ENCODE measurements around the gene ABCA7.

Gene ABCA7

DNA sequence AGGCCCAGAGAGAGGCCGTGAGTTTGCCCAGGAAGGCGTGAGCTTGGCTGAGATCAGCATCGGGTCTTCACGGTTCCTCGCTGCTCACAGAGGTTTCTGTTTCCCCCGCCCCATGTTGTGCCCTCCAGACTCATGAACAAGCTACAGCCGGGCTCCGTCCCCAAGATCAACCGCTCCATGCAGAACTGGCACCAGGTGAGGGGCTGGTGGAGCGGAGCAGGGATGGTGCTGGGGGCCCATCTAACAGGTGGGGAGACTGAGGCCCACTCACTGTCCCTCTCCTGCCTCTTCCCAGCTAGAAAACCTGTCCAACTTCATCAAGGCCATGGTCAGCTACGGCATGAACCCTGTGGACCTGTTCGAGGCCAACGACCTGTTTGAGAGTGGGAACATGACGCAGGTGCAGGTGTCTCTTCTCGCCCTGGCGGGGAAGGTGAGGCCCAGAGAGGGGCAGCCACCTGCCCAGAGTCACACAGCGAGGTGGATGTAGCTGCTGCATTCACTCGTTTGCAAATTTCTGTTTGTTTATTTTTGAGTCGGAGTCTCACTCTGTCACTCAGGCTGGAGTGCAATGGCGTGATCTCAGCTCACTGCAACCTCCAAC is 7.5 kb upstream of the ABCA7 start:
- no peaks in the 10 kb centered on the region for H3K27me3 Mint-ChIP-seq
- peaks cover 54% of the 10 kb centered on the region for H3K4me1 Mint-ChIP-seq (ENCODE audit: low read depth)
- no peak overlapping the region for H3K4me3 Mint-ChIP-seq
- peaks cover 76% of the 10 kb centered on the region for H3K36me3 Mint-ChIP-seq (ENCODE audit: low read depth)
- no peaks in the 10 kb centered on the region for H3K9me3 Mint-ChIP-seq
- no peak overlapping the region for H3K27ac Mint-ChIP-seq
- intact Hi-C loops (cut with micrococcal nuclease) = no loop called here

DNA sequence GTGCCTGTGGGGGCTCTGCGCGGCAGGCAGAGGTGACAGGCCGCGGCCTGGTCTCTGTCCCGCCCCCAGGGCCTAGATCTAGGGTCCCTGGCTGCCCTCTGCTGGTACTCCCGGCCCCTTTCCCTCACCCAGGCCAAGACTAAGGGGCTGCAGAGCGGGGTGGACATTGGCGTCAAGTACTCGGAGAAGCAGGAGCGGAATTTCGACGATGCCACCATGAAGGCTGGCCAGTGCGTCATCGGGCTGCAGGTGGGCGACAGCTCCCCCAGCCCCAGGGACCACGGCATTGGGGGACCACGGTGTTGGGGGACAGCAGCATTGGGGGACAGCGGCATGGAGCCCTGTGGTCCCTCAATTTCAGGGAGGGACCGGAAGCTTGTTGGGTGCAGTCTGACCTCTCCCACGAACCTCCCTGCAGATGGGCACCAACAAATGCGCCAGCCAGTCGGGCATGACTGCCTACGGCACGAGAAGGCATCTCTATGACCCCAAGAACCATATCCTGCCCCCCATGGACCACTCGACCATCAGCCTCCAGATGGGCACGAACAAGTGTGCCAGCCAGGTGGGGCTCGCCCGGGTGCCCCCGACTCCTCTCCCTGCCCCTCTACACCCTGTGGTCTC is 3.8 kb upstream of the ABCA7 start:
- peaks cover 68% of the 10 kb centered on the region for H3K4me1 Mint-ChIP-seq (ENCODE audit: low read depth)
- no peaks in the 10 kb centered on the region for H3K9me3 Mint-ChIP-seq
- intact Hi-C loops (cut with micrococcal nuclease) = no loop called here
- no peaks in the 10 kb centered on the region for H3K27me3 Mint-ChIP-seq
- H3K27ac Mint-ChIP-seq = peak overlapping the region; percentile 88
- H3K36me3 Mint-ChIP-seq (ENCODE audit: low read depth) = peaks cover 79% of the 10 kb centered on the region
- no peak overlapping the region for H3K4me3 Mint-ChIP-seq

DNA sequence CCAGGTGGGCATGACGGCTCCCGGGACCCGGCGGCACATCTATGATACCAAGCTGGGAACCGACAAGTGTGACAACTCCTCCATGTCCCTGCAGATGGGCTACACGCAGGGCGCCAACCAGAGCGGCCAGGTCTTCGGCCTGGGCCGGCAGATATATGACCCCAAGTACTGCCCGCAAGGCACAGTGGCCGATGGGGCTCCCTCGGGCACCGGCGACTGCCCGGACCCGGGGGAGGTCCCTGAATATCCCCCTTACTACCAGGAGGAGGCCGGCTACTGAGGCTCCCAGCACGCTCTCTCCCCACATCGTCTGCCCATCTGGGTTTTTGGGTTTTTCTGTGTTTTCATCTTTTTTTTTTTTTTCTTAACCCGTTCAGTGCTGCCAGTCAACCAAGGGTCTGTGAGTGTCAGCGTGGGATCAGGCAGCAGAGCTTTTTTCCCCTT is 2.3 kb upstream of the ABCA7 start:
- H3K9me3 Mint-ChIP-seq = no peaks in the 10 kb centered on the region
- intact Hi-C loops (cut with micrococcal nuclease) = loop anchor here (2.0 kb wide), 1 partner anchor 31 kb away; no protein-coding TSS in a partner anchor
- peak overlapping the region; percentile 99 for H3K4me3 Mint-ChIP-seq
- peaks cover 69% of the 10 kb centered on the region for H3K4me1 Mint-ChIP-seq (ENCODE audit: low read depth)
- no peaks in the 10 kb centered on the region for H3K27me3 Mint-ChIP-seq
- peaks cover 76% of the 10 kb centered on the region for H3K36me3 Mint-ChIP-seq (ENCODE audit: low read depth)
- peak overlapping the region; percentile 88 for H3K27ac Mint-ChIP-seq

DNA sequence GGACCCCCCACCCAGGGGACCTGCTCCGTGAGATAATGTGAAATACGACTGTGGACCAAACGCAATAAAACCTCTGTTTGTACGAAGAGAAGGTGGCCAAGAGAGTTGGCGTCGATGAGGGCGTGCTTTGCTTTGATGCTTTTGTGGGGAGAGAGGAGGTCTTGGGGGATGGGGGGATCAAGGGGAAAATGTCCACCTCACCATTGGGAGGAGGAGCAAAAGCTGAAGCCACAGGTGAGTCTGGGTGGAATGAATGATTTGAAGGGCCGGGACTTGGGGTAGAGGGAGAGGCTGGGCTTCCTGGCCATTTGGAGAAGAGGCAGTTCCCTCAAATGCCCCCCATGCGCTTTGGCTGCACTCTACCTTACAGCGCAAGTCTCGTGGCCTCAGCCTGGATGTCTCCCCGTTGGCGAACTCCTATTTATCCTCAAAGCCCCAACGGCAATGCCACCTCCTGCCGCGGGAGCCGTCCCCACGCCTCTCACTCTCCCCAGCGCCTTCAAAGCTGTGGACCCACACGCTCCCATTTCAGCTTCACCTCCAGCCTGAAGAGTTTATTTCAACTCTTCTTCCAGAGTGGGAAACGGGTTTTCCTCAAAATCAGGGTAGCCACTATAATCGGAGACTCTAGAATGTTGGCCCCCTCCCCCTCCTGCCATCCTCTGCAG is 795 bp upstream of the ABCA7 start:
- peak overlapping the region; percentile 99 for H3K4me3 Mint-ChIP-seq
- H3K27me3 Mint-ChIP-seq = no peaks in the 10 kb centered on the region
- peak overlapping the region; percentile 88 for H3K27ac Mint-ChIP-seq
- peaks cover 80% of the 10 kb centered on the region for H3K36me3 Mint-ChIP-seq (ENCODE audit: low read depth)
- intact Hi-C loops (cut with micrococcal nuclease) = loop anchor here (2.0 kb wide), 1 partner anchor 30 kb away; no protein-coding TSS in a partner anchor
- no peaks in the 10 kb centered on the region for H3K9me3 Mint-ChIP-seq
- H3K4me1 Mint-ChIP-seq (ENCODE audit: low read depth) = peaks cover 66% of the 10 kb centered on the region

DNA sequence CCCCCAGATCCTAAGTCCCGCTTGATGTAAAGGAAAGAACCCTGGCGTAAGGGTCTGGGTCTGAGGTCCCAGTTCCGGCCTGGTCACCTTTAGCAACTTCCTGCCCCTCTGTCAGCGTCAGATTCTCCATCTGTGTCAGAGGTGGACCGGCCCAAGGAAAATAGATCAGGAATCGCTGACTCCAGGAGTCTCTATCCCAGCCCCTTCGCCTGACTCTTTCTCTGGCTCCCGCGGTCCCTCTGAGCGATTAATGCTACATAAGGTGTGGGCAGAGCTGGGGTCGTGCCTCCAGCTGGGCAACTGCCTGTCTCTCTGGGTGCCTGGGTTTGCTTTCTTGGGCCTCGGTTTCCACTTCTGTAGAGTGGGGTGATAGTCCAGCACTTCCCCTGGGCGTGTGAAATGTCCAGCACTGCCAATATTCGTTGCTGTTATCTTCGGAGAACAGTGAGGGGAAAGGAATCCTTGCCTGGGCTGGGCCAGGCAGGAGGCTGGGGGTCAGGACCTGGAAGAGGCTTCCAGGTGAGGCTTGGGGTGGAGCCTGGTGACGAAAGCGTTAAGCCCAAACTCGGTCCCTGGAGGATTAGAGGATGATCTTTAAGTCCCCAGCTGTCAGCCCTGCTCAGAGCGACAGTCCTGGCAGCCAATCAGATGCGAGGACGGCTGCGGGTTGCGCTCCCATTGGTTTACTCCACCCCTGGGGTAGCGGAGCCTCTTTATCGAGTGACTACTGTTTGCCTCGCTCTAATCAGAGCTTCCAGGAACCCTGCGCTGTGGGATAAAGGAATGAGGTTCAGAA is 767 bp downstream of the ABCA7 start:
- H3K4me1 Mint-ChIP-seq (ENCODE audit: low read depth) = peaks cover 57% of the 10 kb centered on the region
- H3K36me3 Mint-ChIP-seq (ENCODE audit: low read depth) = peaks cover 86% of the 10 kb centered on the region
- peak overlapping the region; percentile 88 for H3K27ac Mint-ChIP-seq
- peak overlapping the region; percentile 99 for H3K4me3 Mint-ChIP-seq
- intact Hi-C loops (cut with micrococcal nuclease) = no loop called here
- no peaks in the 10 kb centered on the region for H3K9me3 Mint-ChIP-seq
- H3K27me3 Mint-ChIP-seq = no peaks in the 10 kb centered on the region

DNA sequence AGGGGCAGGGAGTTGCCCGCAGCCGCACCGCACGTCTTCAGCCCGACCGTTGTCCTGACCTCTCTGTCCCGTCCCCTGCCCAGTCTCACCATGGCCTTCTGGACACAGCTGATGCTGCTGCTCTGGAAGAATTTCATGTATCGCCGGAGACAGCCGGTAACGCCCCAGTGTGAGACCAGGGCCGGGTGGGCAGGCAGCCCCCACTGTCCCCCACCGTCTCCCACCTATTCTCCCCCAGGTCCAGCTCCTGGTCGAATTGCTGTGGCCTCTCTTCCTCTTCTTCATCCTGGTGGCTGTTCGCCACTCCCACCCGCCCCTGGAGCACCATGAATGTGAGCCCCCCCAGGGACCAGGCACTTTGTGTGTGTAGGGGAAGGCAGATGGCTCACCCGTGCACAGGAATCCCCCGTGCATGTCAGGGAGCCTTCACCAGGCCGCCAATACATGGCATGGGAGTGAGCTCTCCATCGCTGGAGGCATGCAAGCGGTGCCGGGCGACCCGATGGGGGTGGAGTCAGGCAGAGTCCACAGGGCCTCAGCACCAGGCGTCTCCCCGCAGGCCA is 1.4 kb downstream of the ABCA7 start:
- Mint-ChIP-seq H3K4me1 (ENCODE audit: low read depth) (peaks cover 51% of the 10 kb centered on the region), H3K36me3 (ENCODE audit: low read depth) (peaks cover 86% of the 10 kb centered on the region), H3K27me3 (no peaks in the 10 kb centered on the region), H3K27ac (peak overlapping the region; percentile 88), H3K9me3 (no peaks in the 10 kb centered on the region), H3K4me3 (peak overlapping the region; percentile 99)
- intact Hi-C loops (cut with micrococcal nuclease) = no loop called here

DNA sequence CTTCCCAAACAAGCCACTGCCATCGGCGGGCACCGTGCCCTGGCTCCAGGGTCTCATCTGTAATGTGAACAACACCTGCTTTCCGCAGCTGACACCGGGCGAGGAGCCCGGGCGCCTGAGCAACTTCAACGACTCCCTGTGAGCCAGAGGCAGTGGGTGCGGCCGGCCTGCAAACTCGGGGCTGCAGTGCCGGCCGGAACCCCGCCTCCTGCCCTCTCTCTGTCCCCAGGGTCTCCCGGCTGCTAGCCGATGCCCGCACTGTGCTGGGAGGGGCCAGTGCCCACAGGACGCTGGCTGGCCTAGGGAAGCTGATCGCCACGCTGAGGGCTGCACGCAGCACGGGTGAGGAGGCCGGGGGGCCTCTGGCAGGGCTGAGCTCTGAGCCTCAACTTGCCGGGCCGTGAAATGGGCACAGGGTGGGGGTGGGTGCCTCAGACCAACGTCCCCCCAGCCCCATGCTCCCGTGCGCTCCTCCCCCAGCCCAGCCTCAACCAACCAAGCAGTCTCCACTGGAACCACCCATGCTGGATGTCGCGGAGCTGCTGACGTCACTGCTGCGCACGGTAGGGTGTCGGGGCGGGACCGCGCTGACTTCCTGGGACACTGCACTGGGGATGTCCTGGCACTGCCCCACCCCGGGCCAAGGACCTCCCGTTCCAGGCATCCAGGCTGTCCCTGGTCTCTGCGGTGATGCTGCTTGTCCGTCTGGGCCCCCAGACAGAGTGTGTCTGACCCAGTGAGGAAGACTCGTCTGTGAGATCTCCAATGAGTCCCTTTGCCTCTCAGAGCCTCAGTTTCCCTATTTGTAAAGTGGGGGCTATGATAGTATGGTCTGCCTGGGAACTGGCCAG is 2.2 kb downstream of the ABCA7 start:
- intact Hi-C loops (cut with micrococcal nuclease) = no loop called here
- Mint-ChIP-seq H3K9me3 (no peaks in the 10 kb centered on the region), H3K4me1 (ENCODE audit: low read depth) (peaks cover 46% of the 10 kb centered on the region), H3K27ac (peak overlapping the region; percentile 88), H3K27me3 (no peaks in the 10 kb centered on the region), H3K4me3 (no peak overlapping the region), H3K36me3 (ENCODE audit: low read depth) (peaks cover 86% of the 10 kb centered on the region)

DNA sequence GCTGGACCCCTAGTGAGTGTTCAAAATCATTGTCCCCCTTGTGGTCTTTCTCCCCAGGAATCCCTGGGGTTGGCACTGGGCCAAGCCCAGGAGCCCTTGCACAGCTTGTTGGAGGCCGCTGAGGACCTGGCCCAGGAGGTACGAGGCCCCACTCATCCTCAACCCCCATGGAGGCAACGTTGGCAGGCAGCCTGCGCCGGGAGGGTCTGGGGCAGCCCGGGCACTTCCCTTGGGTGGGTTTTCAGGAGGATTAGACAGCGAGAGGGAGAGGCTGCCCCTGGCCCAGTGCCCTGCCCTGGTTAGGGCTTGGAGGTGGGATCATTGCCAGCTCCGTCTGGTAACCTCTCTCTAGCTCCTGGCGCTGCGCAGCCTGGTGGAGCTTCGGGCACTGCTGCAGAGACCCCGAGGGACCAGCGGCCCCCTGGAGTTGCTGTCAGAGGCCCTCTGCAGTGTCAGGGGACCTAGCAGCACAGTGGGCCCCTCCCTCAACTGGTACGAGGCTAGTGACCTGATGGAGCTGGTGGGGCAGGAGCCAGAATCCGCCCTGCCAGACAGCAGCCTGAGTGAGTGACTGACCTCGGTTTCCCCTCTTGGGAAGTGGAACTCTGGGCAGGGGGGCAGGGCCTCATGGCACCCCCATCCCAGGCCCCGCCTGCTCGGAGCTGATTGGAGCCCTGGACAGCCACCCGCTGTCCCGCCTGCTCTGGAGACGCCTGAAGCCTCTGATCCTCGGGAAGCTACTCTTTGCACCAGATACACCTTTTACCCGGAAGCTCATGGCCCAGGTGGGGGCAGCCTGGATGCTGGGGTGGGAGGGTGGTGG is 3.0 kb downstream of the ABCA7 start:
- intact Hi-C loops (cut with micrococcal nuclease) = no loop called here
- no peaks in the 10 kb centered on the region for H3K9me3 Mint-ChIP-seq
- no peak overlapping the region for H3K4me3 Mint-ChIP-seq
- no peak overlapping the region for H3K27ac Mint-ChIP-seq
- H3K4me1 Mint-ChIP-seq (ENCODE audit: low read depth) = peaks cover 39% of the 10 kb centered on the region
- no peaks in the 10 kb centered on the region for H3K27me3 Mint-ChIP-seq
- H3K36me3 Mint-ChIP-seq (ENCODE audit: low read depth) = peaks cover 84% of the 10 kb centered on the region

DNA sequence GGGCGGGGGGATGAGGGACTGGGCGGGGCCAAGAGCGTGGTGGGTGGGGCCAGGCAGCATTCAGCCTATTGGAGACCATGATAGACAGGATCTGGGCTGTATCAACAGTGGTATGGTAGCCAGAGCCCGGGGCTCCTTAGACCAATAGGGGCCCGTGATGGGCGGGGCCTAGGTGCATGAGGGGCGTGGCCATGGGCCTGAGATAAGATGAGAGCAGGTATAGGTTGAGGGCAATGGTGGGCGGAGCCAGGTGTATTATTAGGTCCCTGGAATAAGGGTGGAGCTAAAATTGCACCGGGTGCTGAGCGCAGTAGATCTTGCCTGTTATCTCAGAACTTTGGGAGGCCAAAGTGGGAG is 5.3 kb downstream of the ABCA7 start:
- Mint-ChIP-seq H3K27me3 (no peaks in the 10 kb centered on the region), H3K9me3 (no peaks in the 10 kb centered on the region), H3K4me1 (ENCODE audit: low read depth) (peaks cover 15% of the 10 kb centered on the region), H3K36me3 (ENCODE audit: low read depth) (peaks cover 78% of the 10 kb centered on the region), H3K4me3 (no peak overlapping the region), H3K27ac (no peak overlapping the region)
- intact Hi-C loops (cut with micrococcal nuclease) = no loop called here

DNA sequence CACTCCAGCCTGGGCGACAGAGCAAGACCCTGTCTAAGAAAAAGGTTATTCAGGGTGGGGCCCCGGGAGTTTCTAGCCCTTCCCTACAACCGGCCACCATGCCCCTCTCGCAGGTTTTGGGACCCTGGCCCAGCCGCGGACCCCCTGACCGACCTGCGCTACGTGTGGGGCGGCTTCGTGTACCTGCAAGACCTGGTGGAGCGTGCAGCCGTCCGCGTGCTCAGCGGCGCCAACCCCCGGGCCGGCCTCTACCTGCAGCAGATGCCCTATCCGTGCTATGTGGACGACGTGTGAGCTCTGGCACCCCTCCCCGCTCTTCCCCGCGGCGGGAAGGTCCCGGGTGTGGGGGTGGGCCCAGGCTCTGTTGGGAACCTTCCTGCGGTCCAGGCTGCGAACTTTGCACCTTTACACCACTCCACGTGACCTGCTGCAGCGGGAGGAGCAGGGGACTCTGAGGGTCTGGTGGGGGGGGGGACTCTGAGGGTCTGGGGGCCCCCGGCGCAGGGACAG is 6.3 kb downstream of the ABCA7 start:
- Mint-ChIP-seq H3K9me3 (no peaks in the 10 kb centered on the region), H3K27me3 (no peaks in the 10 kb centered on the region), H3K4me3 (no peak overlapping the region), H3K4me1 (ENCODE audit: low read depth) (peaks cover 6% of the 10 kb centered on the region), H3K27ac (no peak overlapping the region), H3K36me3 (ENCODE audit: low read depth) (peaks cover 82% of the 10 kb centered on the region)
- intact Hi-C loops (cut with micrococcal nuclease) = no loop called here

DNA sequence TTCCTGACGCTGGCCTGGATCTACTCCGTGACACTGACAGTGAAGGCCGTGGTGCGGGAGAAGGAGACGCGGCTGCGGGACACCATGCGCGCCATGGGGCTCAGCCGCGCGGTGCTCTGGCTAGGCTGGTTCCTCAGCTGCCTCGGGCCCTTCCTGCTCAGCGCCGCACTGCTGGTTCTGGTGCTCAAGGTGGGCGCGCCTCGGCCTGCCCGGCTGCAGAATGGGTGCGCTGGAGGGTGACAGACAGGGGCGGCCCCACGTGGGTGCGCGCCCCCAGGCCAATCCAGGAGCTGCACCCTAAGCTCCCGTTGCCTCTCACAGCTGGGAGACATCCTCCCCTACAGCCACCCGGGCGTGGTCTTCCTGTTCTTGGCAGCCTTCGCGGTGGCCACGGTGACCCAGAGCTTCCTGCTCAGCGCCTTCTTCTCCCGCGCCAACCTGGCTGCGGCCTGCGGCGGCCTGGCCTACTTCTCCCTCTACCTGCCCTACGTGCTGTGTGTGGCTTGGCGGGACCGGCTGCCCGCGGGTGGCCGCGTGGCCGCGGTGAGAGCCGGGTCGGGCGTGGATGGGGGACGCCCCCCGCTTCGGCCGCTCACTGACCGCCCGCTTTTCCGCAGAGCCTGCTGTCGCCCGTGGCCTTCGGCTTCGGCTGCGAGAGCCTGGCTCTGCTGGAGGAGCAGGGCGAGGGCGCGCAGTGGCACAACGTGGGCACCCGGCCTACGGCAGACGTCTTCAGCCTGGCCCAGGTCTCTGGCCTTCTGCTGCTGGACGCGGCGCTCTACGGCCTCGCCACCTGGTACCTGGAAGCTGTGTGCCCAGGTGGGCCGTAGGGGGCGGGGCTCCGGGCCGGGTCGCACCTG is 7.2 kb downstream of the ABCA7 start:
- Mint-ChIP-seq H3K4me1 (ENCODE audit: low read depth) (peaks cover 8% of the 10 kb centered on the region), H3K36me3 (ENCODE audit: low read depth) (peaks cover 85% of the 10 kb centered on the region), H3K4me3 (no peak overlapping the region), H3K9me3 (no peaks in the 10 kb centered on the region), H3K27me3 (no peaks in the 10 kb centered on the region), H3K27ac (no peak overlapping the region)
- intact Hi-C loops (cut with micrococcal nuclease) = no loop called here
